GM18907 (cell line): ENCODE measurements around the gene UBA3.

Experiments used
- ATAC-seq: cut with Tn5 transposase; IDR thresholded peaks from one replicate; pipeline ENCODE4 v1.9.1; 2021; ENCODE audit warnings: mild to moderate bottlenecking, moderate library complexity; ENCODE audit not compliant: unreplicated experiment

UBA3 gene

GRCh38 chr3:69012800-69013252 lies 67.3 kb downstream of the UBA3 start:
- peak; percentile 61 for ATAC-seq

- ATAC-seq, result no peak
Measured at GRCh38 chr3:69012100-69012799, 67.9 kb downstream of the UBA3 start.

GRCh38 chr3:69011096-69011730 lies 69.0 kb downstream of the UBA3 start:
- no peak for ATAC-seq

GRCh38 chr3:69009559-69010410 lies 70.4 kb downstream of the UBA3 start:
- no peak for ATAC-seq

- no peak for ATAC-seq
Measured at GRCh38 chr3:69008980-69009379, 71.2 kb downstream of the UBA3 start.

- no peak for ATAC-seq
Measured at GRCh38 chr3:69005791-69006482, 74.2 kb downstream of the UBA3 start.

GRCh38 chr3:69005071-69005790 lies 74.9 kb downstream of the UBA3 start:
- ATAC-seq, result no peak
